Stomach (tissue), 9 donors: ENCODE data around the gene CADPS. TPM values are rescaled to one million over a fixed set of nuclear protein-coding genes. Genes with fewer than 3 reads are reported as not detected.

Experiments
- DNase-seq, 2 donors: peaks; one replicate each; pipeline versions ENCODE4 v3.0.0 to v3.0.0-alpha.2; 2013 to 2019
- H3K27ac ChIP-seq, 5 donors: fragments of 200-600 bp in 4 of 5; sonication (generic) in 4 of 5; one replicate each; pipeline ENCODE4 v1.5.1; 2013 to 2019; ENCODE audit warnings: mild to moderate bottlenecking in 1 of 5, moderate library complexity in 1 of 5
- H3K27me3 ChIP-seq, 3 donors: fragments of 200-600 bp; sonication (generic); one replicate each; pipeline ENCODE4 v1.5.1; 2017 to 2019; ENCODE audit warnings: mixed run types in 1 of 3
- H3K36me3 ChIP-seq, 4 donors: fragments of 200-600 bp; sonication (generic); 1 replicate in 3 of 4; 2 replicates in 1 of 4; pipeline ENCODE4 v1.5.1; 2016 to 2019
- H3K4me1 ChIP-seq, 4 donors: fragments of 200-600 bp; sonication (generic); one replicate each; pipeline ENCODE4 v1.5.1; 2016 to 2019
- H3K4me3 ChIP-seq, 4 donors: fragments of 200-600 bp; sonication (generic) in 3 of 4; one replicate each; pipeline ENCODE4 v1.5.1; 2016 to 2019; ENCODE audit warnings: mild to moderate bottlenecking in 1 of 4
- H3K9me3 ChIP-seq, 4 donors: fragments of 200-600 bp; sonication (generic); one replicate each; pipeline ENCODE4 v1.5.1; 2016 to 2019
- CTCF ChIP-seq, 7 experiments: fragments of 450-650 bp in 4 of 7; fragments of 200-600 bp in 3 of 7; sonication (generic) in 3 of 7; IDR thresholded peaks; one replicate each; pipeline ENCODE4 v1.5.1; 2016 to 2019; ENCODE audit warnings: antibody characterized with exemption in 7 of 7, control low read depth in 2 of 7, mild to moderate bottlenecking in 1 of 7
- EP300 ChIP-seq: sonication (generic); formaldehyde crosslinking; IDR thresholded peaks from one replicate; pipeline ENCODE4 v1.6.1; 2017; ENCODE audit warnings: antibody characterized with exemption
- POLR2A ChIP-seq, 4 donors: fragments of 450-650 bp; IDR thresholded peaks; one replicate each; pipeline ENCODE4 v1.6.1; 2016; ENCODE audit warnings: antibody characterized with exemption in 4 of 4, control low read depth in 2 of 4, mild to moderate bottlenecking in 1 of 4, moderate library complexity in 1 of 4
- POLR2AphosphoS5 ChIP-seq, 3 donors: sonication (generic); formaldehyde crosslinking; IDR thresholded peaks; one replicate each; pipeline ENCODE4 v1.6.1; 2016; ENCODE audit warnings: antibody characterized with exemption in 3 of 3
- WGBS, 5 donors: extraction: QIAGEN DNeasy Blood & Tissue Kit in 3 of 5; methylation state at CpG; one replicate each; pipeline versions ENCODE4 v1.1.5 to v1.1.7; 2013 to 2018; 5-methylcytosine and 5-hydroxymethylcytosine counted together
- intact Hi-C: fragments of 100-400 bp; cut with DNase I; formaldehyde crosslinking; loops from one replicate; pipeline ENCODE4 v1.15.1; 2023; ENCODE audit warnings: low total_unique reads
- polyA plus RNA-seq, 3 donors: library from polyadenylated mRNA; stranded (reverse); fragments of 200-250 nt; gene quantifications; one replicate each; pipeline ENCODE4 v1.2.3, GENCODE V29; 2013
- total RNA-seq, 5 donors: library from RNA; depleted of rRNA; stranded (reverse); fragments of >200 nt; gene quantifications; one replicate each; pipeline versions ENCODE4 v1.1.0 to v1.2.3, GENCODE V29; 2014 to 2016
- donor health status: healthy with polysubstance abuse.
- donor health status: Bipolar disorder and iron deficiency.
- donor health status: healthy.

The CADPS gene
- total and polyA plus RNA-seq, 8 donors, result 0.58 to 32.2 (median 3.4) TPM

GRCh38 chr3:62557983-62558382, 317.2 kb downstream of the CADPS start:
- no peak overlapping the region for H3K4me3 ChIP-seq
- no peak overlapping the region for H3K27ac ChIP-seq
- H3K36me3 ChIP-seq, result no peaks in the 10 kb centered on the region
- no peaks in the 10 kb centered on the region for H3K27me3 ChIP-seq
- no peaks in the 10 kb centered on the region for H3K4me1 ChIP-seq
- intact Hi-C loops, result no loop called here
- WGBS, 5 donors, result 72 to 87% (median 82%) methylated on average over 5 of the region's 5 CpGs
- no peak for DNase-seq
- H3K9me3 ChIP-seq, result no peaks in the 10 kb centered on the region
- TF ChIP-seq POLR2A (IDR thresholded peaks at IDR 0.05), result no peak
- TF ChIP-seq EP300, result no peak
- TF ChIP-seq POLR2AphosphoS5 (IDR thresholded peaks at IDR 0.05), result no peak
- no peak for TF ChIP-seq CTCF (IDR thresholded peaks at IDR 0.05)

- WGBS, 5 donors, result 69 to 84% (median 80%) methylated on average over 2 to 5 of the region's 5 CpGs
- TF ChIP-seq EP300 (no peak), POLR2A (IDR thresholded peaks at IDR 0.05) (no peak), CTCF (IDR thresholded peaks at IDR 0.05) (no peak), POLR2AphosphoS5 (IDR thresholded peaks at IDR 0.05) (no peak)
- DNase-seq, result no peak
- intact Hi-C loops, result no loop called here
- no peak overlapping the region for H3K27ac ChIP-seq
- H3K27me3 ChIP-seq, result no peaks in the 10 kb centered on the region
- H3K36me3 ChIP-seq, result no peaks in the 10 kb centered on the region
- H3K4me1 ChIP-seq, result no peaks in the 10 kb centered on the region
- H3K4me3 ChIP-seq, result no peak overlapping the region
- H3K9me3 ChIP-seq, result no peaks in the 10 kb centered on the region
These were observed 317.8 kb downstream of the CADPS start for GRCh38 chr3:62557450-62557849.

- H3K4me1 ChIP-seq, result no peaks in the 10 kb centered on the region
These were observed 318.9 kb downstream of the CADPS start for GRCh38 chr3:62556121-62556815.

GRCh38 chr3:62554264-62554799, 320.9 kb downstream of the CADPS start:
- H3K27ac ChIP-seq, result no peak overlapping the region
- 50 to 56% (median 51%) methylated on average over 3 of the region's 3 CpGs for WGBS, 5 donors
- no peaks in the 10 kb centered on the region for H3K4me1 ChIP-seq
- H3K36me3 ChIP-seq, result no peaks in the 10 kb centered on the region
- no peaks in the 10 kb centered on the region for H3K9me3 ChIP-seq
- H3K4me3 ChIP-seq, result no peak overlapping the region
- intact Hi-C loops, result no loop called here
- no peak for DNase-seq
- no peak for TF ChIP-seq EP300
- no peak for TF ChIP-seq POLR2AphosphoS5 (IDR thresholded peaks at IDR 0.05)
- TF ChIP-seq POLR2A (IDR thresholded peaks at IDR 0.05), result no peak
- TF ChIP-seq CTCF (IDR thresholded peaks at IDR 0.05), result no peak
- no peaks in the 10 kb centered on the region for H3K27me3 ChIP-seq

More at GRCh38 chr3:62556121-62556815, 318.9 kb downstream of the CADPS start:
- H3K27ac ChIP-seq, result no peak overlapping the region
- no peak for DNase-seq
- WGBS, 5 donors, result 67 to 71% (median 69%) methylated on average over 10 of the region's 10 CpGs
- H3K4me3 ChIP-seq, result no peak overlapping the region
- TF ChIP-seq CTCF (IDR thresholded peaks at IDR 0.05), result no peak
- no peak for TF ChIP-seq POLR2AphosphoS5 (IDR thresholded peaks at IDR 0.05)
- TF ChIP-seq POLR2A (IDR thresholded peaks at IDR 0.05), result no peak
- TF ChIP-seq EP300, result no peak
- intact Hi-C loops, result no loop called here
- H3K9me3 ChIP-seq, result no peaks in the 10 kb centered on the region
- no peaks in the 10 kb centered on the region for H3K27me3 ChIP-seq
- H3K36me3 ChIP-seq, result no peaks in the 10 kb centered on the region
